ENCODE results near the gene SAMD7. TPM values are rescaled to one million over a fixed set of nuclear protein-coding genes. Genes with fewer than 3 reads are reported as not detected.

Gene SAMD7
- not detected in 2 replicates for total RNA-seq

DNA sequence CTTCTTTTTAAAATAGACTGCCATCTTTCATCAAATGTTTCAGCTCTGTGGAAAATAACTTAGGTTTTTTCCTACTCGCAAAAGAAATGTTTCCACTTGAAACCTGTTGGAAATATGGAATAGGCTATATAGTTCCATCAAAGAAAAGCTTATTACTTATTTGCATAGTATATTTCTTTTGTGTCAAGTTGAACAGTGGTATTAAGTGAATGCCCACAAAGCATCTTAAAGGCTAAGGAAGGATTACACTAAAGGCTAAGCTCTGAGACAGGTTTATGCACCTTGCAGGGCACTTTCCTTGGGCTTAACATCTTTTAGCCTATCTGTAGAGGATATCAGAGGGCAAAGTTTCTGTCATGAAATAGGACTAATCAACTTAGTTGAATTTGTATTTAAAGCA is at the start of gene SAMD7:
TSS of gene SAMD7 (plus strand) at position 301 of the 400 bp plus-strand sequence. CDS start 7,927 bp downstream, outside the sequence.
- DNase-seq (ENCODE audit: low read depth): no peak

GRCh38 chr3:169861871-169862270 is 49.5 kb upstream of the SAMD7 start:
- no peak for DNase-seq (ENCODE audit: low read depth)

DNA sequence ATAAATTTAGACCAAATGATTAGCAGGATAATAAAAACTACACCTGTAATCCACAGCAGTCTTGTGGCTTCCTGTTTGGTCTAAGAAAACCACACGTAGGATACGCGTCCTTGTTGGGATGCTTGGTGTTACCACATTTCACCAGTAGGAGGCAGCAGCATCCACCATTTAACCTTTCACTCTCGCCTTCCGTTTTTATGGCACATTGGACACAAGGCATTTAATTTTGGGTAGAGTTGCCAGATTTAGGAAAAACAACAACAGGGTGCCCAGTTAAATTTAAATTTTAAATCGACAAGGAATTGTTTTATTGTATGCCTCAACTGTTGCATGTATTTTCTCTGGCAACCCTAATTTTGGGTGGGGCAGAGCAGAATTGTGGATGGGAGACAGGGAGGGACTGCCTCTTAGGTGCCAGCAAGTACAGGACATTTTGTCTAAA is 47.9 kb upstream of the SAMD7 start:
- DNase-seq (ENCODE audit: low read depth): peak; percentile 78

DNA sequence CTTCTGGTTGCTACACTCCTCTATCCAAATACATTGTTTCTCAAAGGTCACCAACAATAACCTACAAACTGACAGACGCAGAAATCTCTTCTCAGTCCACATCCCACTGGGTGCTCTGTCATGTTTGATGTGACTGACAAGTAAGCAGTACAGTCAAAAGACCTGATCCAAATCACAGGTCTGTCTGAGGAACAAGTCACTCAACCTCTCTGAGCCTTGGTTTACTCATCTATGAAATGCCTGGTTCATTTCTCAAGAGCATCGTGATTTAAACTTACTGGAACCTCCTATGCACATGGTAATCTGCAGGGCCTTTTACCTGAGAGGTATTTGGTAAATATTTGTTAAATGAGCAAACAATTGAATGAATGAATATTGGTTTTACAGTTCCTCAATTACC is 47.1 kb upstream of the SAMD7 start:
- no peak for DNase-seq (ENCODE audit: low read depth)

DNA sequence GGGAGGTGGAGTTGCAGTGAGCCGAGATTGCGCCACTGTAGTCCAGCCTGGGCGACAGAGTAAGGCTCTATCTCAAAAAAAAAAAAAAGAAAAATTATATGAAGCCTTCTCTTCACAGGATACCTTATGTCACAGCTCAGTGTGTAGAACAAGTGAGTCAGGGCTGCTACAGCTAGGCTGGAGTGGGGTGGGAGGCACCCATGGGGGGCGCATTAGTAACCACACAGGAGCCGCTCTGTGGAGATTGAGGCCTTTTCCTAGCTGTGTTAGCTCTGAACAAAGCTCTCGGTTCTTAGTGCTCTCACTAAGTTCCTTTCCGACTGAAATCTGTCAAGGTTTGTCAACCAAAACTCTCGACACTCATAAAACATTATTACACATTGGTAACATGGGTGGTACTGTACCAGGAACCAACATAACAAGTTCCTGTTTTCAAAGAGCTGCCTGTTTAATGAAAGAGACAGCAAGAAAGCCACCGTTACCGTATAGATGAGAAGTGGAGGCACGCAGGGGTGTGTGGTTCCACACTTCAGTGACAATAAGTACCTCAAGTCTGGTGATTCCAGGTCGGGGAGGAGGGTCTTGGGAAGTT is 46.1 kb upstream of the SAMD7 start:
- DNase-seq (ENCODE audit: low read depth): no peak

- DNase-seq (ENCODE audit: low read depth): no peak
Measured at GRCh38 chr3:169867584-169868210, 43.7 kb upstream of the SAMD7 start.

DNA sequence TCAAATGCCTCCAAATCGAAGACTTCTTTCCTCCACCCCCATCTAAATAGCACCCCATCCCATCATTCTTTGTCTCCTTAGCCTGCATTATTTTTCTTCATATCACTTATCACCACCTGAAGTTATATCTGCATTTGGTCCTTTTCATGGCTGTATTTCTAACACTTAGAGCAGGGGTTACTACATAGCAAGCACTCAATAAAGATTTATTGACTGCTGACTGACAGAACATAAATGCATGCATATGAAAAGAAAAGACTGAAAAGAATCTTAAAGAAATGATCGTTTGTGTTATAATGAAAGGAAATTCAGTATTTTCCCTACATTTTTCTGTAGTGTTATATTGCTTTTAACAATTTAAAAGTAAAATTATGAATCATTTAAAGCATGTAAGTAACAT is 43.0 kb upstream of the SAMD7 start:
- no peak for DNase-seq (ENCODE audit: low read depth)

DNA sequence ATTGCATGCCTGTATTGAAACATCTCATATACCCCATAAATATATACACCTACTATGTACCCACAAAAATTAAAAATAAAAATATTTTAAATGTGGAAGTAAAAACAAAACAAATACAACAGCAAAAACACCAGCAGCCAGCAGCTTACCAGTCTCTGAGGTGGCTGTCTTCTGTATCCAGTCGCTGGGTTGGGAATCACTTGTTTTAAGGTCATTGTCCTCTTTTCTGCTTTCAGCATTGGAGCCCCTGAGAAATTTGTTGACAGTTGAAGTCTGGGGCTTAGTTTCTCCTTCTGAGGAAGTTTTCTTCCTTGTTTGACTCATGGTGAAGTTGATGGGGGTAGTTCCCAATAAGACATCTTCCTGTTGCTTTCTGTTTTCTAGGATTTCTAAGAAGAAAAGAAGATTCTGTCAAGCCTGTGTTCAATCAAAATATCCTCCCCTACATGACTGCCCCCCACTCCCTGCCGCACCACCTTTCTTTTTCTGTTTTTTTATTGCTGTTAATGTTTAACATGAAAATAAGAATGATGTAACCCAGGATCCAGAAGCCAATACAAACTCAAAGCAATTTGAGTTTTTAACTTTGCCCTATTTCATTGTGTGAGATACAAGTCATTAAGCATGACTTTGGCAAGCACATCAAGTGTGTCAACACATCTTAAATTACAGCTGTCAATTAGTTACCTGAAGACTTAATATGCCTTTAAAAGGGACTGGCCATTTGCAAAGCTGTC is 41.7 kb upstream of the SAMD7 start, which contains the start of gene LRRC31:
TSS of gene LRRC31 (minus strand) at position 452 of the 737 bp plus-strand sequence. CDS start at position 324, 128 bp downstream.
- DNase-seq (ENCODE audit: low read depth): peak; percentile 98

- peak; percentile 39 for DNase-seq (ENCODE audit: low read depth)
Measured at GRCh38 chr3:169871129-169871886, 40.1 kb upstream of the SAMD7 start.

GRCh38 chr3:169879013-169879557 is 32.3 kb upstream of the SAMD7 start:
- DNase-seq (ENCODE audit: low read depth): peak; percentile 17

- no peak for DNase-seq (ENCODE audit: low read depth)
Measured at GRCh38 chr3:169879845-169880575, 31.4 kb upstream of the SAMD7 start.

GRCh38 chr3:169880576-169881250 is 30.7 kb upstream of the SAMD7 start:
- no peak for DNase-seq (ENCODE audit: low read depth)

DNA sequence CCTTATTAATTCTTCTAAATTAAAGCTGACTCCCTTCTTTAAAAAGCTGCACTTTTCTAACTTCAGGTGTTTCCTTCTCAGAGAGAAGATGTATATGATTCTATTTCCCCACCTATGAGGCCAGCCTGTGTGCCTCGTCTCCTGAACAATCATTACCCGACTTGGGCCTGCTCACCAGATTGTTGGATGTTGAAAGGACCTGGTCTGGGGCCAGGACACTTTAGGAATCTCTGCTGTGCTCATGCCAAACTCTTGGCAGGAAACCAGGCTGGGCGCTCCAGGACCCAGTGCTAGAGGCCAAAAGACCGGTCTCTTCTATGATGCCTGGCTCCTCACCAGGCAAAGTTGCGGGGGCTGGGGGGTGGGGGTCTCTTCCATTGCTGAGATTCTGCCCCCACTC is 24.7 kb upstream of the SAMD7 start:
- peak; percentile 84 for DNase-seq (ENCODE audit: low read depth)

DNA sequence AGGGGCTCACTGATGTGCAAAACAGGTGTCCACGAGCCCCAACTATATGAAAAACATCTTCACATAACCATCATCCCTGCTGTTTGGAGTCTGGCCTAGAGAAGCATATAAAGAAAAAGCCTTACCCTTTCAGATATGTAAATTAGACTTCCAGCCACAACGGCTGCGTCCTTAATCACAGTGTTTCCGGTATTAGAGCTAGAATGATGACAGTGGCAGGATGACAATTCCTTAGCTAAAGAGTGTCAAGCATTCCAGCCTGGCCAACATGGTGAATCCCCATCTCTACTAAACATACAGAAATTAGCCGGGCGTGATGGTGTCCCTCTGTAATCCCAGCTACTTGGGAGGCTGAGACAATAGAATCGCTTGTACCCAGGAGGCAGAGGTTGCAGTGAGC is 19.5 kb upstream of the SAMD7 start:
- DNase-seq (ENCODE audit: low read depth): no peak

GRCh38 chr3:169894110-169894509 is 17.3 kb upstream of the SAMD7 start:
- DNase-seq (ENCODE audit: low read depth): no peak

GRCh38 chr3:169895072-169895471 is 16.3 kb upstream of the SAMD7 start:
- DNase-seq (ENCODE audit: low read depth): no peak

GRCh38 chr3:169897284-169897683 is 14.1 kb upstream of the SAMD7 start:
- DNase-seq (ENCODE audit: low read depth): no peak

DNA sequence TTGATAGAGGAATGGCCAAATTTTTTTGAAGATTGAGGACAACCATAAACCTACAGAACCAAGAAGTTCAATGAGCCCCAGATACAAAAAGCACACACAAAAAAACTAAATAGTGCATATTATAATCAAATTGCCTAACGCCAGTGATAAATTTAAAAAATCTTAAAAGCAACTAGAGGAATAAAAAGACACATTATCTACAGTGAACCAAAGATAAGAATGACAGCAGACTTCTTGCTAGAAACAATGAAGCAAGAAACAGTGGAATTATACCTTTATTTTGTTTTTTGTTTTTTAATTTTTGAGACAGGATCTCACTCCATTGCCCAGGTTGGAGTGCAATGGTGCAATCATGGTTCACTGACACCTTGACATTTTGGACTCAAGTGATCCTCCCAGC is 9.9 kb upstream of the SAMD7 start:
- DNase-seq (ENCODE audit: low read depth): no peak

DNA sequence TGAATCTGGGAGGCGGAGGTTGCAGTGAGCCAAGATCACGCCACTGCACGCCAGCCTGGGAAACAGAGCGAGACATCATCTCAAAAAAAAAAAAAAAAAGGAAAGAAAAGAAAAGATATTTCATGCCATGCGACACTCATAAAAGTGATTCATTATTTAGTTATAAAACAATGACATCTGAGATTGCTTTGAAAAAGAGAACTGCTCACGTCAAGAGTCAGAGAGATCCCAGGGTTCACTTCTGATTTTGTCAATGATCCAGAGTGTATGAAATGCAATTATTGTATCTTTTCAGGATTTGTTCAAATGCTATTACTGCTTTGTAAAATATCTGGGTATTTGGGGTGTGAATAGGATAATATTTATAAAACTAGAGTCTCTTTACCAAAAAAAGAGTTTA is 6.0 kb upstream of the SAMD7 start:
- no peak for DNase-seq (ENCODE audit: low read depth)

- DNase-seq (ENCODE audit: low read depth): no peak
Measured at GRCh38 chr3:169907476-169907875, 3.9 kb upstream of the SAMD7 start.

DNA sequence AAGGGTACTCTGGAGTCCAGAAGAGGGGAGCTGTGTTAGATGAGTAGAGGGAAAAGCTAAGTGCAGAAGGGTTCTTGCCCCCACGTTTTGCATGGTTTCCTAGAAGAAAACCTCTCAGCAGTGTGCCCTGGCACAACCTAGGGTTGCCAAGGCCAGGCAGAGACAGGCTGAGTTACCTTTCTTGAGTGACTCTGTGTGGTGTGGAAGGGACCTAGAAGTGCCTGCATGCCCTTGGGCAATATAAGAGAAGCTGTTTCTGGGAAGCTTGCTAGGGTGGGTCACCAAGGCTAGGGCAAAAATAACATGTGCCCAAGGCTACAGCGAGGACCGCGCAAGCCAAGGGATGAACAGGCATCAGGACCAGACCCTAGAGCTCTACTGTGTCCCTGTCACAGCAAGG is 3.4 kb upstream of the SAMD7 start:
- no peak for DNase-seq (ENCODE audit: low read depth)
